ENCODE measurements around the gene CLDN1.

The CLDN1 gene, protein sequence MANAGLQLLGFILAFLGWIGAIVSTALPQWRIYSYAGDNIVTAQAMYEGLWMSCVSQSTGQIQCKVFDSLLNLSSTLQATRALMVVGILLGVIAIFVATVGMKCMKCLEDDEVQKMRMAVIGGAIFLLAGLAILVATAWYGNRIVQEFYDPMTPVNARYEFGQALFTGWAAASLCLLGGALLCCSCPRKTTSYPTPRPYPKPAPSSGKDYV

DNA sequence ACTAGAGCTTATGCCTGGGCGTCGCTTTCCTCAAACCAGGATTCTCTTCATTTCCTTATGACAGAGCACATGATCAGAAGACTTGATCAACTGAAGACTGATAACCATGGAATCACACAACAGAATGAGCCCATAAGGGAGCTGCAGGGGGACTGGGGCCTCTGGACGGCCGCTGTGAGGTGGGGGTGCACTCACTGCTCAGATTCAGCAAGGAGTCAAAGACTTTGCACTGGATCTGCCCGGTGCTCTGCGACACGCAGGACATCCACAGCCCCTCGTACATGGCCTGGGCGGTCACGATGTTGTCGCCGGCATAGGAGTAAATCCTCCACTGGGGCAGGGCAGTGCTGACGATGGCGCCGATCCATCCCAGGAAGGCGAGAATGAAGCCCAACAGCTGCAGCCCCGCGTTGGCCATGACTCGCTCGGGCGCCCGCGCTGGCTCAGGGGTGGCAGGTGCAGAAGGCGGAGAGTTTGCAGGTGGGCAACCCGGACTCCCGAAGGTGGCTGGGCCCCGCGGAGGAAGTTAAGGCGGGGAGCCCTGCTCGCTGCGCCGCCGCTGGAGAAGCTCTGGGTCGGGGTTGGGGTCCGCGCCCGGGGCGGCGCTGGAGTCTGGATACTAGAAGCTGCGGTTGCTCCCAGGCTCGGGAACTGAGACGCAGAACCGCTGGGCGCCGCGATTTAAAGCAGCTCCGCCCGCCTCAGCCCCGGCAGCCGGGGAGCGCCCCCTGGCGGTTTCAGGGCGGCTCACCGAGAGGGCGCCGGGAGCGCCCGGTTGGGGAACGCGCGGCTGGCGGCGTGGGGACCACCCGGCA, at the start of gene CLDN1:
CLDN1 (minus strand) TSS at position 658 of the 815 bp plus-strand sequence; CDS start at position 418, 240 bp downstream.
- Mint-ChIP-seq H3K27ac (peak within 1 kb of the TSS; percentile 47), H3K9me3 (no peaks in the 10 kb centered on the region), H3K27me3 (peaks cover 16% of the 10 kb centered on the region), H3K36me3 (no peaks in the 10 kb centered on the region), H3K4me1 (peaks cover 56% of the 10 kb centered on the region), H3K4me3 (peak within 1 kb of the TSS; percentile 72)

DNA sequence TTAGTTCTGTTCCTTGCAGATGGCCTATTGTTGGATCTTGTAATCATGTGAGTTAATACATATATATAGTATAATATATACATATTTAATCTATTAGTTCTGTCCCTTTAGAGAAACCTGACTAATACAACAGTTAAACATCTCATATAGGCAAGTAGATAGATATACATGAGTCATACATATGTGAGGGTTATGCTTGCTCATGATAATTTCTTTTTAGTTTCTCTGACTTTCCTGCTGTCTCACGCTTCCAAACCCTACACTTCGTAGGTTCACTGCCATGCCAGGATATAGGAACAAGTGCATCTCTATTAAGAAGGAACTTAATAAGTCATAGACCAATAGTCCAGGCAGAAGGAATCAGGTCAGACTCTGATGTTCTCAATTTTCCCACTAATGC, 48.9 kb upstream of the CLDN1 start:
- Mint-ChIP-seq H3K27me3 (peaks cover 1% of the 10 kb centered on the region), H3K36me3 (no peaks in the 10 kb centered on the region), H3K27ac (no peak overlapping the region), H3K4me3 (no peak overlapping the region), H3K9me3 (no peaks in the 10 kb centered on the region), H3K4me1 (no peaks in the 10 kb centered on the region)

DNA sequence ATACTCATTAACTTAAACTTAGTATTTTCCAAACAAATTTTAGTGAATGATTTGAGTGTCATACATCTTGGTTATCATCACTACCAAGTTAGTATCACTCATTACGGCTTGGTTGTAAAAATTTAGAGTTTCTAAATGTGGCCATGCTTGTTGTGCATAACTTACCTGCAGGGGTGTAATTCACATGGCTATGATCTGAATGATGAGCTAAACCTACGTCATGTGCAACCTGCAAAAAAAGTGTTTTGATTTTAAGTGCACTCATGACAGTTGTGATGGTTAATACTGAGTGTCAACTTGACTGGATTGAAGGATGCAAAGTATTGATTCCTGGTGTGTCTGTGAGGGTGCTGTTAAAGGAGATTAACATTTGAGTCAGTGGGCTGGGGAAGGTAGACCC, 48.1 kb upstream of the CLDN1 start:
- Mint-ChIP-seq H3K4me1 (no peaks in the 10 kb centered on the region), H3K36me3 (no peaks in the 10 kb centered on the region), H3K9me3 (no peaks in the 10 kb centered on the region), H3K27ac (no peak overlapping the region), H3K4me3 (no peak overlapping the region), H3K27me3 (peaks cover 1% of the 10 kb centered on the region)

DNA sequence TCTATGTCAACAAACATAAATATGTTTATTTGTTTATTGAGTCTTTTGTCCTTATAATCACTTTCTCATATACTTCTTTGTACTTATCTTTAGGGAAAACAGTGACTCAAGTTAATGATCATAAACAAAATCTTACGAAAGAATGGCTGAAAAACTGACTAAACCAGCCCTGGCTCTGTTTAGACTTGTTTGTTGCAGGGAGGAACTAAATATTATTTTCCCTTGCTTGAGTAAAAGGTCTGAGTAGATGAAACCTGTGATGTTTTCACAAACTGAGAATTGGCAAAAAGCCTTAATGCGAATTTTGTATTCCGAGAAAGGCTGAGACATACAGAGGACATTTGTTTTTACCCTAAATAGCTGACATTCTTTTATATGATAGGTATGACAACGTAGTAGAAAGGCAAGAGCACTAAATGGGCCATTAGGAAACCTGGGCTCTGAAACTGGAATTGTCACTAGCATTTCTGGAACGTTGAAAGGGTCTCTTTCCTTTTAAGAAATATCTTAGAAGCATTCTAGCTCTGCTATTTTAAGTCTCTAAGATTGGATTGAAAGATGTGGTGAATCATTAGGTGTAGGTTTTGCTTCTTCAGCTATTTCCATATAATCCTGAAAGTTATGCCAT, 47.5 kb upstream of the CLDN1 start:
- Mint-ChIP-seq H3K4me1 (no peaks in the 10 kb centered on the region), H3K27ac (no peak overlapping the region), H3K27me3 (peaks cover 1% of the 10 kb centered on the region), H3K36me3 (no peaks in the 10 kb centered on the region), H3K9me3 (no peaks in the 10 kb centered on the region), H3K4me3 (no peak overlapping the region)

DNA sequence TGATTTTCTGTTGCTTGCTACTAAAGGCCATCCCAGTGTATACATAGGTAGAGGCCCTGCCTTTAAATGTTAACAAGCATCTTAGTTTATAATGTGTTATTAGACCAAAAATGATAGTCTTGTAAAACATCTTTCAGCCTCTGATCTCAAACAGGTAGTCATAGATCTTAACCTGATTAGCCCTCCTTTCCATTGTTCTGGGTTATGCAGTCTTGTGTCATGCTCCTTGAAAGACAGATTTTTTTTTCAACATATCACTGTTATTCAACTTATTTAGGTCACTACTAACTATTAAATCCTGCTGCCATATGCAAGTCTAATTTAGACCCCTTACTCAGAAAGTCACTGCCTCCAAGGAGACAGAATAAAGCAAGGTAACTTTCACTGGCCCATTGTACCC, 46.6 kb upstream of the CLDN1 start:
- no peaks in the 10 kb centered on the region for H3K9me3 Mint-ChIP-seq
- H3K36me3 Mint-ChIP-seq, result no peaks in the 10 kb centered on the region
- no peak overlapping the region for H3K4me3 Mint-ChIP-seq
- H3K27me3 Mint-ChIP-seq, result peaks cover 1% of the 10 kb centered on the region
- H3K4me1 Mint-ChIP-seq, result no peaks in the 10 kb centered on the region
- H3K27ac Mint-ChIP-seq, result no peak overlapping the region

DNA sequence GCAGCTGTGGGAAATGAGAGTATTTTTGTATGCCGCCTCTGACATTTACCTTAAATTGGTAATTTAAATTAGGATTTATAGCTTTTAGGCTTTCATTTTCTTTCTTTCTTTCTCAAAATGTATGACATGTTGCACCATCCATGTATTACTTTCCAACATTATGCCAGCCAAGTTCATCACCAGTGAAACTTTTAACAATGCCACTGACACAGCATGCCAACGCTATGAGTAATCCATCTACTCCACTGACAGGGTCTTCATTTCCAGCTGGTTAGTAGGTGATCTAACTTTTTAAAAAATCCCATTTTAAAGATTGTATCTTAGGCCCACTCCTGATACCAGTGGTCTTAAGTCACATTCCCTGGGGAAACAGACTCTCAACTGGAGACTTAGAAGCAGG, 43.9 kb upstream of the CLDN1 start:
- no peaks in the 10 kb centered on the region for H3K4me1 Mint-ChIP-seq
- H3K4me3 Mint-ChIP-seq, result no peak overlapping the region
- H3K27ac Mint-ChIP-seq, result no peak overlapping the region
- peaks cover 4% of the 10 kb centered on the region for H3K27me3 Mint-ChIP-seq
- no peaks in the 10 kb centered on the region for H3K36me3 Mint-ChIP-seq
- no peaks in the 10 kb centered on the region for H3K9me3 Mint-ChIP-seq

DNA sequence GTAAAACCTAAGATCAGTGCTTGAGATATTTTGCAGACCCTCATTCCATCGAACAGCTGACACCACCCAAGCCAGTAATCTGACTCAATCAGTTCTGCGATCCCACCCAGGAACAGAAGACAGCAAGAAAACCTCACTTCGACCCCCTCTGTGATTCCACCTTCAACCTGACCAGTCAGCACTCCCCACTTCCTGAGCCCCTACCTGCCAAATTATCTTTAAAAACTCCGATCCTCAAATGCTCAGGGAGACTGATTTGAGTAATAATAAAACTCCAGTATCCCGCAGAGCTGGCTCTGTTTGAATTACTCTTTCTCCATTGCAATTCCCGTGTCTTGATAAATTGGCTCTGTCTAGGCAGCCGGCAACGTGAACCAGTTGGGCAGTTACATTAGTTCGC, 40.0 kb upstream of the CLDN1 start:
- Mint-ChIP-seq H3K27me3 (peaks cover 6% of the 10 kb centered on the region), H3K27ac (no peak overlapping the region), H3K9me3 (no peaks in the 10 kb centered on the region)

DNA sequence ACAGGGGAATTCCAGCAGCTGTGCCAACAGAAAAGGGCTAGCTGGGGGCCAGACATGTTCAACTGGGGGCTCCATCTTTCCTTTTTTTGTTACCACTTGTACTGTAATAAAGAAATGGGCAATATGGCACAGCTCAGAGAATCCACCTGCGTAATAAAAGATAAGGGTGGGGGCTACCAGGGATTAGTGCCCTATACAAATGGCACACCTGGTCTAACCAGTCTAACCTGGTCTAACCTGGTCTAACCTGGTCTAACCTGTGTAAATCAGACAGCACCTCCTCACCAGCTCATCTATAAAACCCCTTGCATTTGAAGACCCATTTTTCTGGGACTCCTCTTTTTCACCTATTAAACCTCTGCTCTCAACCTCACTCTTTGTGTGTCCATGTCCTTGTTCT, 39.5 kb upstream of the CLDN1 start:
- no peak overlapping the region for H3K4me3 Mint-ChIP-seq
- H3K27me3 Mint-ChIP-seq, result peaks cover 6% of the 10 kb centered on the region
- no peak overlapping the region for H3K27ac Mint-ChIP-seq
- no peaks in the 10 kb centered on the region for H3K4me1 Mint-ChIP-seq
- H3K36me3 Mint-ChIP-seq, result no peaks in the 10 kb centered on the region
- no peaks in the 10 kb centered on the region for H3K9me3 Mint-ChIP-seq

More for the DNA sequence above, 40.0 kb upstream of the CLDN1 start:
- H3K4me3 Mint-ChIP-seq, result no peak overlapping the region
- H3K4me1 Mint-ChIP-seq, result no peaks in the 10 kb centered on the region
- H3K36me3 Mint-ChIP-seq, result no peaks in the 10 kb centered on the region

DNA sequence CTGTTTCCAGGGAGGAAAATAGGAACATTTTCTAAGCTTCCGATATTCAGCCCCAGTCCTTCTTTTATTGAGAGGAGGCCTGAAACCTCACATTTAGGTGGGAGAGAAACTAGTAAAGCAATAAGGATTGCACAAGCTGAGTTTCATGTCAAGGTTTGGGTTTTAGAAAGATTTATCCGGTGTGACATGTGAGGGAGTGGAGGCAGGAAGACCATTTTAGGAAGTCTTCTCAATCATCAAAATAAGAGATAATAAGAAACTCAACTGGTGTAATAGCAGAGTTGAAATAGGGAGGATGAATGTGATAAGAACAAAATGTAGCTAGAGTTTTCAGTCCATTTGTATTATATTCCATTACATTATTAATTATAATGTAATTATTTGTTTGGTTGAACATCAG, 38.0 kb upstream of the CLDN1 start:
- no peaks in the 10 kb centered on the region for H3K36me3 Mint-ChIP-seq
- no peak overlapping the region for H3K4me3 Mint-ChIP-seq
- H3K27me3 Mint-ChIP-seq, result peaks cover 6% of the 10 kb centered on the region
- H3K27ac Mint-ChIP-seq, result no peak overlapping the region
- no peaks in the 10 kb centered on the region for H3K4me1 Mint-ChIP-seq
- no peaks in the 10 kb centered on the region for H3K9me3 Mint-ChIP-seq

DNA sequence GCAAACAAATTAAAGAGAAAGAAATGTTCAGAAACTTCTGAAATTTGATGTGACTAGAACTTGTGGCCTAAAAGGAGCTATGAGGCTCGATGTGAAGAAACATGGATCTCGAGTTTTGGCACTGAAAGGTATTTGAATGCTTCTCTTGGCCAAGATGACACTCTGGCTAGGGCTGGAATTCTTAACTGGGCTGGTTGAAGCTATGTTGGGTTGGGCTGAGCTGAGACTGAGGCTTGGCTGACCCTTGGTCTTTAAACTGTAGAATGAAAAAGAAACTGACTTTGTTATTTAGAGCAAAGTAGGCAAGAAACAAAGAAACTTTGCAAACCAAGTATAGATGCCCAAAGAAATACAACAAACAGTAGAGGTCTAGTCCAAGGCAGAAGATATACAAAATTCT, 37.6 kb upstream of the CLDN1 start:
- Mint-ChIP-seq H3K27ac (no peak overlapping the region), H3K36me3 (no peaks in the 10 kb centered on the region), H3K27me3 (peaks cover 6% of the 10 kb centered on the region), H3K4me1 (no peaks in the 10 kb centered on the region), H3K4me3 (no peak overlapping the region), H3K9me3 (no peaks in the 10 kb centered on the region)

DNA sequence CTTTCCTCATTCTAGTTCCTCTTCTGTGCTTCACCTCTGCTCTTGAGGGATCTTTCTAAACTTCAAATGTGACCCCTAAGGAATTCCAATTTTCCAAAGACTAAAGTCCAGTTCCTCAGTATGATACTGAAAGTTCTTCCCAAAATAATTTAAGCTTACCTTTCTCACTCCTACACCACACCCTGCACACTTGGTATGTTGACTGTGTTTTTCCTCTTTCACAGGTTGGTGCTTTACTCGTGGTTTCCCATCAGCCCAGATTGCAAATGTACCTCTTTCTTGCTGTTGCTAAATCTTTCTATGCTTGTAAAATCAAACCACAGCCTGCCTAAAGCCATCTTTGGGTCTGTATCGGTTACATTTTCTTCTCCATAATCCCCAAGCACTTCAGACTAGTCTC, 35.2 kb upstream of the CLDN1 start:
- Mint-ChIP-seq H3K27me3 (peaks cover 15% of the 10 kb centered on the region), H3K4me1 (no peaks in the 10 kb centered on the region), H3K27ac (no peak overlapping the region), H3K4me3 (no peak overlapping the region), H3K9me3 (peaks cover 5% of the 10 kb centered on the region), H3K36me3 (no peaks in the 10 kb centered on the region)

DNA sequence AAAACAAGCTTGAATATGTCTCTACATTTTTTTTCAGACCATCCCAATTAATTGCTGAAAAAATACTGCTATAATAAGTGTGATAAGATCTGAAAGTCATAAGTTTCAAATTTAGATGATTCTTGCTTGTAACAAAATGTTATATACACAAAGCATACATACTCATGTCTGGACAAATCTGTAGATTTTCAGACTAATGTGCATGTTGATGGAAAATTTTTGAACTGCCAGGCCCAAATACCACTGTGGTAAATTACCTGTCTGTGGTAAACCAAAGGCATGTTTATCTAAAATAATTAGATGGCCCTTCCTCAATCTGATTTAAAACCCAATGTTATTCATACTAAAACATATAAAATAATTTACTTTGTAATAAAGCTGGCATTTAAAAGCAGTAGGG, 34.0 kb upstream of the CLDN1 start:
- Mint-ChIP-seq H3K4me3 (no peak overlapping the region), H3K27me3 (peaks cover 12% of the 10 kb centered on the region), H3K36me3 (no peaks in the 10 kb centered on the region), H3K4me1 (no peaks in the 10 kb centered on the region), H3K27ac (no peak overlapping the region), H3K9me3 (peaks cover 5% of the 10 kb centered on the region)

DNA sequence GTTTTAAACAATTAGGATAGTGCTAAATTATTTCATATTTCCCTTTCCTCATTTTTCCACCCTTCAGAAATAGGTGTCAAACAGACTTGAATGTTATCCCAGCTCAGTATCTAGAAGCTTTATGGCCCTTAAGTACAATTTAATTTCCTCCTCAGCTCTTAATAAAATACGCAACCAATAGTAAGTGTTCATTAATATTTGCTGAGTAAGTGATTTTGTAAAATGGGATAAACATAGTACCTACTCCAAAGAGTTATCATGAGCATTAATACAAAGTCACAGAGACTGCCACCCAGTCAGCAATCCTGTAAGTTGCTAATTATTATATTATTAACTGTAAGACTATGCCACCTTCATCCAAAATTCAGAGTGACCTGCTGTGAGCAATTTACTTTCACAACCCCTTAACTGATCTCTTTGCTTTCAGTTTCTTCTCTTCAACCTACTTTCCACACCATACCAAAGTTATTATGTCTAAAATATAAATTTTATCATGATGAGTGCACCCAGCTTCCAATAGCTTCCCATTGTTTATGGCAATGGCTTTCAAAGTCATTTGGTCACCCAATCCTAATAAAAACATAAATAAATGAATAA, 30.7 kb upstream of the CLDN1 start:
- peaks cover 12% of the 10 kb centered on the region for H3K27me3 Mint-ChIP-seq
- H3K9me3 Mint-ChIP-seq, result peaks cover 5% of the 10 kb centered on the region
- no peaks in the 10 kb centered on the region for H3K36me3 Mint-ChIP-seq
- no peak overlapping the region for H3K27ac Mint-ChIP-seq
- H3K4me1 Mint-ChIP-seq, result no peaks in the 10 kb centered on the region
- no peak overlapping the region for H3K4me3 Mint-ChIP-seq

DNA sequence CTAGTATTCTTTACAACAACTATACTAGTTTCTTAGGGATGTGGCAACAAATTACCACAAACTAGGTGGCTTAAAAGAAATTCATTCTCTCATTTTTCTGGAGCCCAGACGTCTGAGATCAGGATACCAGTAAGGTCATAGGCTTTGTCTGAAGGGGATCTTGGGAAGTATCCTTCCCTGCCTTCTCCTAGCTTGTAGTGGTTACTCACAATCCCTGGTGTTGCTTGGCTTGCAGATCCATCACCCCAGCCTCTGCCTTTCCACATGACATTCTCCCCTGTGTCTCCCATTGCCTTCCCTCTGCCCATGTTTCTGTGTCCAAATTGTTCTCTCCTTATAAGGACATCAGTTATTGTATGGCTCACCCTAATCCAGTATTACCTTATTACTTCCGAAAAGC, 24.3 kb upstream of the CLDN1 start:
- H3K27ac Mint-ChIP-seq, result no peak overlapping the region
- no peaks in the 10 kb centered on the region for H3K4me1 Mint-ChIP-seq
- peaks cover 13% of the 10 kb centered on the region for H3K27me3 Mint-ChIP-seq
- H3K4me3 Mint-ChIP-seq, result no peak overlapping the region
- H3K36me3 Mint-ChIP-seq, result no peaks in the 10 kb centered on the region
- no peaks in the 10 kb centered on the region for H3K9me3 Mint-ChIP-seq

DNA sequence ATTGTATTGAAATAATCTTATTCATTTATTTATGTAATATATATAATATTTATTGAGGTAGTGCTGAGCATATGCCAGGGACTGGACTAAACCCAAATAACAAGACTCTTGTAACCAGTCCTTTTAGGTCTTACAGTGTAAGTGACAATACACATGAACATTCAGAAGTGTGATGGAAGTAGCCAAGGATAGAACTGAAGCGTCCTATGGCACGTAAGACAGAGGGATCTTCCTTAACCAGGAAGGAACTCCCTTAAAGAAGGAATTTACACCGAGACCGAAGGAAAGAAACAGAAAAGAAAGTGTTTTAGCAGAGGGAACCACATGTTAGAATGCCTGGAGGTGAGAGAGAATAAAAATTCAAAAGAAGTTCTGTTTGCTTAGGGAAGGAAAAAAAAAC, 23.6 kb upstream of the CLDN1 start:
- Mint-ChIP-seq H3K27ac (no peak overlapping the region), H3K4me1 (no peaks in the 10 kb centered on the region), H3K4me3 (no peak overlapping the region), H3K9me3 (no peaks in the 10 kb centered on the region), H3K36me3 (no peaks in the 10 kb centered on the region), H3K27me3 (peaks cover 13% of the 10 kb centered on the region)

Data from activated naive CD4-positive, alpha-beta T cell treated with anti-CD3 and anti-CD28 coated beads, Interleukin-2, amount 50 U/mL, for 24 hours (primary cell).